IMR-90 (cell line): ENCODE results near the gene CNGB1. TPM values are rescaled to one million over a fixed set of nuclear protein-coding genes. Genes with fewer than 3 reads are reported as not detected.

Source experiments
- ATAC-seq: fragments of 200-7000 bp; cut with Tn5 transposase; 2 replicates; pipeline ENCODE4 v1.9.1; 2020; ENCODE audit warnings: low read depth, mild to moderate bottlenecking, moderate library complexity
- BruUV-seq: library from RNA; stranded (reverse); fragments of 400-500 nt; replicated peaks from 2 replicates; lab custom pipeline; 2021; lab: Mats Ljungman, UMichigan
- CTCF ChIA-PET: fragments of 300-600 bp; formaldehyde crosslinking; extraction: SDS; loops from one replicate; lab custom pipeline; 2021; ENCODE audit warnings: antibody characterized with exemption; lab: Yijun Ruan, JAX
- POLR2A ChIA-PET: fragments of 300-600 bp; sonication (Branson Sonifier 250); formaldehyde crosslinking; loops from one replicate; lab custom pipeline; 2022; ENCODE audit warnings: antibody characterized with exemption; ENCODE audit not compliant: unreplicated experiment; lab: Charles Lee
- DNase-seq: peaks from one replicate; pipeline ENCODE4 v3.0.0; 2013
- H2AFZ ChIP-seq: replicated peaks from 2 replicates; pipeline ENCODE3; 2013; ENCODE audit warnings: low read length, mild to moderate bottlenecking; ENCODE audit not compliant: poor library complexity
- H2AK5ac ChIP-seq: 2 replicates; pipeline ENCODE4 v1.6.1; 2013; ENCODE audit warnings: low read depth, low read length, inconsistent platforms
- H2AK9ac ChIP-seq: replicated peaks from 2 replicates; pipeline ENCODE3; 2013; ENCODE audit warnings: mild to moderate bottlenecking, low read depth, low read length, moderate library complexity; ENCODE audit not compliant: poor library complexity
- H2BK120ac ChIP-seq: 2 replicates; pipeline ENCODE4 v1.6.1; 2013; ENCODE audit warnings: low read depth, low read length, inconsistent platforms
- H2BK15ac ChIP-seq: 3 replicates; pipeline ENCODE4 v1.6.1; 2013; ENCODE audit warnings: low read depth, low read length, inconsistent platforms
- H2BK20ac ChIP-seq: 2 replicates; pipeline ENCODE4 v1.6.1; 2013; ENCODE audit warnings: low read depth, mild to moderate bottlenecking, inconsistent platforms, low read length, moderate library complexity
- H2BK5ac ChIP-seq: 2 replicates; pipeline ENCODE4 v1.6.1; 2013; ENCODE audit warnings: mild to moderate bottlenecking, low read depth, low read length, inconsistent platforms; ENCODE audit not compliant: poor library complexity, severe bottlenecking
- H3K14ac ChIP-seq: replicated peaks from 2 replicates; pipeline ENCODE4 v1.6.1; 2013; ENCODE audit warnings: low read depth, low read length, inconsistent platforms
- H3K18ac ChIP-seq: 2 replicates; pipeline ENCODE4 v1.6.1; 2013; ENCODE audit warnings: low read depth, low read length, control low read depth
- H3K23ac ChIP-seq: 2 replicates; pipeline ENCODE4 v1.6.1; 2013; ENCODE audit warnings: low read depth, low read length, inconsistent platforms
- H3K27ac ChIP-seq: 2 replicates; pipeline ENCODE4 v1.5.1; 2013; ENCODE audit warnings: mild to moderate bottlenecking, control low read depth, low read length; ENCODE audit not compliant: insufficient read depth
- H3K27me3 ChIP-seq: 2 replicates; pipeline ENCODE4 v1.6.1; 2013; ENCODE audit warnings: low read length; ENCODE audit not compliant: control insufficient read depth, insufficient read depth
- H3K36me3 ChIP-seq: 2 replicates; pipeline ENCODE4 v1.6.1; 2013; ENCODE audit warnings: low read length, mixed read lengths; ENCODE audit not compliant: control insufficient read depth, insufficient read depth
- H3K4ac ChIP-seq: 2 replicates; pipeline ENCODE4 v1.6.1; 2013; ENCODE audit warnings: low read depth, low read length, inconsistent platforms
- H3K4me1 ChIP-seq: 2 replicates; pipeline ENCODE4 v1.6.1; 2013; ENCODE audit warnings: low read length, mixed read lengths; ENCODE audit not compliant: control insufficient read depth, insufficient read depth
- H3K4me2 ChIP-seq: 2 replicates; pipeline ENCODE4 v1.6.1; 2013; ENCODE audit warnings: low read depth, mild to moderate bottlenecking, control low read depth, low read length, moderate library complexity
- H3K4me3 ChIP-seq: 2 replicates; pipeline ENCODE4 v1.5.1; 2013; ENCODE audit warnings: low read depth, mild to moderate bottlenecking, control low read depth, low read length, moderate library complexity; ENCODE audit not compliant: insufficient read depth
- H3K56ac ChIP-seq: 2 replicates; pipeline ENCODE4 v1.6.1; 2013; ENCODE audit warnings: low read length, inconsistent platforms; ENCODE audit not compliant: insufficient read depth; ENCODE audit errors: extremely low read depth
- H3K79me1 ChIP-seq, 2 experiments: 2 replicates each; pipeline ENCODE4 v1.6.1; 2013; ENCODE audit warnings: low read length in 2 of 2, inconsistent platforms in 1 of 2, low read depth in 1 of 2
- H3K9ac ChIP-seq: 2 replicates; pipeline ENCODE4 v1.6.1; 2013; ENCODE audit warnings: low read depth, low read length, control low read depth
- H3K9me1 ChIP-seq: 2 replicates; pipeline ENCODE4 v1.6.1; 2013; ENCODE audit warnings: low read length, inconsistent platforms; ENCODE audit not compliant: insufficient read depth
- H3K9me3 ChIP-seq: 2 replicates; pipeline ENCODE4 v1.6.1; 2013; ENCODE audit warnings: low read length; ENCODE audit not compliant: control insufficient read depth, insufficient read depth
- H4K20me1 ChIP-seq: 2 replicates; pipeline ENCODE4 v1.6.1; 2013; ENCODE audit warnings: low read length, inconsistent platforms; ENCODE audit not compliant: insufficient read depth
- H4K5ac ChIP-seq: 2 replicates; pipeline ENCODE4 v1.6.1; 2013; ENCODE audit warnings: mild to moderate bottlenecking, low read depth, low read length, control low read depth
- H4K8ac ChIP-seq, 2 experiments: 2 replicates each; pipeline ENCODE4 v1.6.1; 2013; ENCODE audit warnings: low read depth in 2 of 2, low read length in 2 of 2, control low read depth in 1 of 2, inconsistent platforms in 1 of 2
- H4K91ac ChIP-seq: 2 replicates; pipeline ENCODE4 v1.6.1; 2013; ENCODE audit warnings: low read depth, low read length, inconsistent platforms; ENCODE audit not compliant: insufficient read depth
- CHD1 ChIP-seq: IDR thresholded peaks from 2 replicates; pipeline ENCODE4 v1.6.1; 2012; ENCODE audit warnings: low read depth, low read length, improper control_type of control experiment
- FOS ChIP-seq: fragments of 150-350 bp; IDR thresholded peaks from 2 replicates; pipeline ENCODE4 v1.6.1; 2016; ENCODE audit warnings: low read depth, low read length
- MAZ ChIP-seq: IDR thresholded peaks from 2 replicates; pipeline ENCODE4 v1.6.1; 2012; ENCODE audit warnings: low read depth, mild to moderate bottlenecking, low read length, improper control_type of control experiment, moderate library complexity, borderline replicate concordance
- NFE2L2 ChIP-seq: fragments of 150-350 bp; IDR thresholded peaks from 2 replicates; pipeline ENCODE4 v1.6.1; 2016; ENCODE audit warnings: low read depth, mild to moderate bottlenecking, low read length
- RFX5 ChIP-seq: IDR thresholded peaks from 2 replicates; pipeline ENCODE4 v1.8.0; 2012; ENCODE audit warnings: low read depth, mild to moderate bottlenecking, low read length, moderate library complexity
- USF2 ChIP-seq: fragments of 150-350 bp; IDR thresholded peaks from 2 replicates; pipeline ENCODE4 v1.6.1; 2017; ENCODE audit warnings: mild to moderate bottlenecking, antibody characterized with exemption, low read length, low read depth
- WGBS, 2 experiments: methylation state at CpG; one replicate each; pipeline versions ENCODE4 v1.1.5 to v1.1.7; 2013; ENCODE audit warnings: missing lambda C conversion rate in 2 of 2; ENCODE audit not compliant: insufficient read length in 1 of 2; ENCODE audit errors: extremely low coverage in 2 of 2; 5-methylcytosine and 5-hydroxymethylcytosine counted together
- dilution Hi-C: fragments of 300-500 bp; cut with HindIII; formaldehyde crosslinking; loops from one replicate; pipeline ENCODE4 v1.14.3; 2018; ENCODE audit warnings: low sequenced_read_pairs; ENCODE audit not compliant: unreplicated experiment
- in situ Hi-C: fragments of 300-500 bp; cut with MboI; formaldehyde crosslinking; loops from 3 replicates; pipeline ENCODE4 v1.14.3; 2019; ENCODE audit warnings: low sequenced_read_pairs, inconsistent platforms, mixed read lengths
- intact Hi-C: fragments of 100-400 bp; cut with micrococcal nuclease; formaldehyde crosslinking; loops from 2 replicates; pipeline ENCODE4 v1.10.0; 2022
- polyA plus RNA-seq, 3 experiments: library from polyadenylated mRNA; depleted of rRNA; stranded (reverse); fragments of >200 nt; gene quantifications; 2 replicates each; pipeline ENCODE4 v1.2.3, GENCODE V29; 2012; ENCODE audit warnings: low replicate concordance in 1 of 3
- total RNA-seq: library from RNA; depleted of rRNA; stranded (reverse); fragments of >200 nt; gene quantifications from 2 replicates; pipeline ENCODE4 v1.2.3, GENCODE V29; 2012

CNGB1 gene
- total and polyA plus RNA-seq, 2 of the 4 experiments (the other 2 are of a cell fraction) = not detected

GRCh38 chr16:57976331-57976796 is 5.4 kb upstream of the CNGB1 start:
- H4K8ac ChIP-seq = no peak overlapping the region
- no peak overlapping the region for H2AK5ac ChIP-seq
- ATAC-seq = no peak
- no peak overlapping the region for H2AK9ac ChIP-seq
- no peak overlapping the region for H2BK20ac ChIP-seq
- no peak overlapping the region for H3K56ac ChIP-seq
- H3K9ac ChIP-seq = no peak overlapping the region
- no peaks in the 10 kb centered on the region for H3K36me3 ChIP-seq
- no peaks in the 10 kb centered on the region for H3K9me1 ChIP-seq
- no peak overlapping the region for H3K4me2 ChIP-seq
- POLR2A ChIA-PET = no interaction called here
- no peak overlapping the region for H4K91ac ChIP-seq
- H3K14ac ChIP-seq = no peak overlapping the region
- no peak overlapping the region for H3K18ac ChIP-seq
- TF ChIP-seq NFE2L2 = no peak
- no peak for TF ChIP-seq RFX5
- no peak for TF ChIP-seq MAZ
- TF ChIP-seq USF2 = no peak
- TF ChIP-seq FOS = no peak
- no peak for TF ChIP-seq CHD1
- no peak overlapping the region for H3K4me3 ChIP-seq
- BruUV-seq = no TSS peak
- no peak overlapping the region for H2BK120ac ChIP-seq
- no peaks in the 10 kb centered on the region for H4K20me1 ChIP-seq
- H2BK5ac ChIP-seq = no peak overlapping the region
- CTCF ChIA-PET = no interaction called here
- no peak overlapping the region for H3K27ac ChIP-seq
- no peak overlapping the region for H3K4ac ChIP-seq
- H2BK15ac ChIP-seq = no peak overlapping the region
- H3K79me1 ChIP-seq = no peaks in the 10 kb centered on the region
- no CpG with 5 or more reads among the region's 2 CpGs for WGBS, 2 experiments
- DNase-seq = no peak
- H4K5ac ChIP-seq = no peak overlapping the region
- no peak overlapping the region for H2AFZ ChIP-seq
- H3K4me1 ChIP-seq = no peaks in the 10 kb centered on the region
- dilution Hi-C loops = no loop called here
- no peak overlapping the region for H3K23ac ChIP-seq
- intact Hi-C loops = no loop called here
- H3K9me3 ChIP-seq = peaks cover 2% of the 10 kb centered on the region; the same call in 1 of the 2 replicates
- H3K27me3 ChIP-seq = peaks cover 45% of the 10 kb centered on the region
- in situ Hi-C loops = no loop called here
